Large intestine (tissue), 3 donors: ENCODE data around the gene DNASE2. TPM values are rescaled to one million over a fixed set of nuclear protein-coding genes. Genes with fewer than 3 reads are reported as not detected.
"Not testable (repeated sequence)": the region's sequence is repeated elsewhere in the genome, so short reads cannot be mapped to it uniquely, and the experiment has no call there.

Experiments
- DNase-seq, 2 donors: peaks; one replicate each; pipeline versions ENCODE4 v3.0.0 to v3.0.0-alpha.2; 2013
- H3K27ac ChIP-seq: one replicate; pipeline ENCODE4 v1.5.1; 2013; ENCODE audit warnings: low read length
- H3K27me3 ChIP-seq: 2 replicates; pipeline ENCODE4 v1.6.1; 2013; ENCODE audit warnings: low read length; ENCODE audit not compliant: control insufficient read depth, insufficient read depth
- H3K36me3 ChIP-seq: 2 replicates; pipeline ENCODE4 v1.6.1; 2013; ENCODE audit warnings: low read length; ENCODE audit not compliant: control insufficient read depth, insufficient read depth
- H3K4me1 ChIP-seq: one replicate; pipeline ENCODE4 v1.6.1; 2013; ENCODE audit warnings: low read length; ENCODE audit not compliant: control insufficient read depth, insufficient read depth
- H3K4me3 ChIP-seq: one replicate; pipeline ENCODE4 v1.5.1; 2013; ENCODE audit warnings: low read length
- H3K9me3 ChIP-seq: one replicate; pipeline ENCODE4 v1.6.1; 2013; ENCODE audit warnings: mild to moderate bottlenecking, low read depth, low read length, moderate library complexity; ENCODE audit not compliant: control insufficient read depth
- WGBS: methylation state at CpG from one replicate; pipeline ENCODE4 v1.1.5; 2013; ENCODE audit warnings: low lambda C conversion rate; ENCODE audit not compliant: insufficient coverage; 5-methylcytosine and 5-hydroxymethylcytosine counted together
- polyA plus RNA-seq: library from polyadenylated mRNA; unstranded; fragments of 120-200 nt; gene quantifications from one replicate; pipeline ENCODE4 v1.2.1, GENCODE V29; 2013

DNASE2 gene
- polyA plus RNA-seq, 1 donor, result 7.8 TPM

DNA sequence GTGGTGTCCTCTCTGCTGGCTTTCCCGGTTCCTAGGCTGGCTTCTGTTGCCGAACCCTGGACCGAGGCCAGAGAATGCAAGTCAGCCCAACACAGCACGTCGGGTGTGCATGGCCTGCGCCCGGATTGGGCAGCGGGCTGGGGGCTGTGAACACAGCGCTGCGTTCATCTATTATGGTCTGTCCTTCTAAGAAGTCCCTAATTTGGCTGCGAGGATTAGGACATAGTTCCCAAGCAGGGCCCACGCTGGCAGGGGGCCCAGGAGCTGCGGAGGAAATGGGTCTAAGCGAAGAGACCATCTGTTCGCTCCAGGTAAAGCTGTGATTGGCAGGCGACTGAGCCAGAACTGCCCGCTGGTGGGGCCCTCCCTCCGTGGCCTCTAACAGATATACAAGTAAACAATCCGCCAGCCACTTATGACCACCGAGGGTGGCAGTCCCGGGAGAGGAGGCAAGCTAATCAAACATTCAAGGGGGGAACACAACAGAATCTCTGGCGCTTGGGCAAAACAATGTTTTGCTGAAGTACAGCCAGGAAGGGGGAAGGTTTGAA, 31.8 kb upstream of the DNASE2 start:
- Histone ChIP-seq H3K4me1 (peaks cover 7% of the 10 kb centered on the region), H3K9me3 (no peaks in the 10 kb centered on the region), H3K27ac (peak overlapping the region; percentile 53), H3K4me3 (no peak overlapping the region), H3K36me3 (no peaks in the 10 kb centered on the region), H3K27me3 (peaks cover 6% of the 10 kb centered on the region)
- peak; percentile 63 to 67 for DNase-seq
- no CpG with 5 or more reads among the region's 22 CpGs for WGBS

GRCh38 chr19:12912571-12912970, 31.3 kb upstream of the DNASE2 start:
- DNase-seq, result no peak
- no peaks in the 10 kb centered on the region for H3K36me3 ChIP-seq
- peak overlapping the region; percentile 53 for H3K27ac ChIP-seq
- 60% methylated on average over 1 of the region's 4 CpGs for WGBS
- H3K4me1 ChIP-seq, result peaks cover 7% of the 10 kb centered on the region
- no peak overlapping the region for H3K4me3 ChIP-seq
- H3K27me3 ChIP-seq, result peaks cover 6% of the 10 kb centered on the region
- H3K9me3 ChIP-seq, result no peaks in the 10 kb centered on the region

DNA sequence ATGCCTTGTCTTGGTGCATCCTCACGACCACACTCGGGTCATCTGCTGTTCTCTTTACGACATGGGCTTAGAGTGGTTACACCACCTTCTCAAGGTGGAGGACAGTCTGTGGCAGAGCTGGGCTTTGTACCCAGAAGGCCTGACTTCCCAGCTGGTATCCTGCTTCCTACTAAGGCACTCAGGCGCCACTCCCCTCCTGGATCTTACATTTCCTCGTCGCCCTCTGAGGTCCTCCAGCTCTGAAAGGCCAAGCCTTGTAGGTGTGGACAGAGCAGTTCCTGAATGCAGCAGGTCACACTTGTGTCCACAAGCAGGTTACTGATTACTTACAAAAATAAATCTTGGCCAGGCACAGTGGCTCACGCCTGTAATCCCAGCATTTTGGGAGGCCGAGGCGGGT, 25.9 kb upstream of the DNASE2 start:
- H3K4me1 ChIP-seq, result no peaks in the 10 kb centered on the region
- no peaks in the 10 kb centered on the region for H3K9me3 ChIP-seq
- H3K27ac ChIP-seq, result no peak overlapping the region
- no peaks in the 10 kb centered on the region for H3K36me3 ChIP-seq
- no peak overlapping the region for H3K4me3 ChIP-seq
- no peak for DNase-seq
- no CpG with 5 or more reads among the region's 9 CpGs for WGBS
- H3K27me3 ChIP-seq, result no peaks in the 10 kb centered on the region

- Histone ChIP-seq H3K27ac (no peak overlapping the region), H3K9me3 (no peaks in the 10 kb centered on the region), H3K36me3 (peaks cover 23% of the 10 kb centered on the region), H3K27me3 (no peaks in the 10 kb centered on the region), H3K4me1 (no peaks in the 10 kb centered on the region), H3K4me3 (no peak overlapping the region)
- no CpG with 5 or more reads among the region's 10 CpGs for WGBS
- DNase-seq, result no peak
Observed at GRCh38 chr19:12899891-12900518, 18.8 kb upstream of the DNASE2 start.

DNA sequence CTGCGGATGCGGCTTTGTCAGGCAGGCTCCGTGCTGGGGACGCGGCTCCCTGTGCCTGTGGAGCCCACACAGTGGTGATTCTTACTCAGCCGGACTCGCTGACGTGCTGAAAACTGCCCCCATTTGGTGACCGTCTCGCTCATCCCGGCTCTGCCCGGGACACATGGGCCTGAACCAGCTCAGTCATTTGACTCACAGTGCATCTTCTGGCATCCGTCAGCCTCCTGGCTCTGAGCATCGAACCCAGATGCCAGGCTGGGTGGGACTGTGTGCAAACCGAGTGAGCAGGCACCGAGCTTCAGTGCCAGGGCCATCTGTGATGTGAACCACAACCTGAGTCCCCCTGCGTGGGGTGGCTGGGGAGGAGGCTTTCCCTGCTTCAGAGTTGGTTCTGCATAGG, 15.2 kb upstream of the DNASE2 start:
- H3K9me3 ChIP-seq, result no peaks in the 10 kb centered on the region
- no CpG with 5 or more reads among the region's 17 CpGs for WGBS
- H3K4me1 ChIP-seq, result peaks cover 8% of the 10 kb centered on the region
- H3K27me3 ChIP-seq, result no peaks in the 10 kb centered on the region
- DNase-seq, result no peak
- no peak overlapping the region for H3K4me3 ChIP-seq
- H3K36me3 ChIP-seq, result peaks cover 37% of the 10 kb centered on the region
- H3K27ac ChIP-seq, result no peak overlapping the region

- Histone ChIP-seq H3K36me3 (peaks cover 37% of the 10 kb centered on the region), H3K27me3 (no peaks in the 10 kb centered on the region), H3K9me3 (no peaks in the 10 kb centered on the region), H3K4me1 (peaks cover 8% of the 10 kb centered on the region), H3K4me3 (no peak overlapping the region), H3K27ac (no peak overlapping the region)
- WGBS, result no CpG with 5 or more reads among the region's 5 CpGs
- no peak for DNase-seq
Observed at GRCh38 chr19:12893582-12893981, 12.3 kb upstream of the DNASE2 start.

- Histone ChIP-seq H3K4me1 (peaks cover 8% of the 10 kb centered on the region), H3K27ac (peak overlapping the region; percentile 13), H3K27me3 (peaks cover 15% of the 10 kb centered on the region), H3K4me3 (peak overlapping the region; percentile 81), H3K36me3 (peaks cover 22% of the 10 kb centered on the region), H3K9me3 (no peaks in the 10 kb centered on the region)
- DNase-seq, result no peak
- no CpG with 5 or more reads among the region's 26 CpGs for WGBS
Observed at GRCh38 chr19:12891553-12892021, 10.3 kb upstream of the DNASE2 start.

DNA sequence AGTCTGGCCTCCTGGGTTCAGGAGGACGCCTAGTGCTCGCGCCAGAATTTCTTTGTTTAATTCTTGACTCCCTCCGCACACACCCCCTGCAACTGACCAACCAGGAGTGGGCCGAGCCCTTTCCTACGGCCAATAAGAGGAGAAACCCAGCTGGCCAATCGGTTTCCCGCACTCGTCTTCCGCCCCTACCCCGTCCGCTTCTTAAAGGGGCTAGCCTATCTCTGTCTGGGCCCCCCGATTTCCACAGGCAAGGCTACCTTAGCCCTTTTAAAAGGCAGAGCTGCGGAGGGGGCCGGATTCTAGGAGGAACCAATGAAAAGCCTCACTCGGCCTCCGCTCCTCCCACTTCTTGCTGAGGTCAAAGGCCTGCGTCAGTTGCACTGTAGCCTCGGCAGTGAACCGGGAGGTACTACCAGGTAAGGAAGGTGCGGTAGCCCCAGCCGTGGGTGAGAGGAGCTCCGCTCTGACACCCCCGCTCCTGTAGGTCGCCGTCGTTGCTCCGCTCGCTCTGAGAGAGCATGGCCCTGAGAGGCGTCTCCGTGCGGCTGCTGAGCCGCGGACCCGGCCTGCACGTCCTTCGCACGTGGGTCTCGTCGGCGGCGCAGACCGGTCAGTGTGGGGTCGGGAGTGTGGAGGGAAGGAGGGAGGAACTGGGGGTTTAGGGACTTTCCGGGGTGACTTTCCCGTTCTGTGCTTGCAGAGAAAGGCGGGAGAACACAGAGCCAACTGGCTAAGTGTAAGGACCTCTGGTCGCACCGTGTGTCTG, 9.7 kb upstream of the DNASE2 start, which contains the start of gene GCDH:
GCDH (plus strand) TSS at position 374 of the 766 bp plus-strand sequence; CDS start at position 519, 145 bp downstream.
- peak; percentile 97 to 99 for DNase-seq
- WGBS, result no CpG with 5 or more reads among the region's 49 CpGs
- Histone ChIP-seq H3K4me1 (peaks cover 8% of the 10 kb centered on the region), H3K36me3 (peaks cover 16% of the 10 kb centered on the region), H3K4me3 (peak within 1 kb of the TSS; percentile 81), H3K27me3 (peaks cover 21% of the 10 kb centered on the region), H3K9me3 (peaks cover 1% of the 10 kb centered on the region), H3K27ac (peak within 1 kb of the TSS; percentile 16)

DNA sequence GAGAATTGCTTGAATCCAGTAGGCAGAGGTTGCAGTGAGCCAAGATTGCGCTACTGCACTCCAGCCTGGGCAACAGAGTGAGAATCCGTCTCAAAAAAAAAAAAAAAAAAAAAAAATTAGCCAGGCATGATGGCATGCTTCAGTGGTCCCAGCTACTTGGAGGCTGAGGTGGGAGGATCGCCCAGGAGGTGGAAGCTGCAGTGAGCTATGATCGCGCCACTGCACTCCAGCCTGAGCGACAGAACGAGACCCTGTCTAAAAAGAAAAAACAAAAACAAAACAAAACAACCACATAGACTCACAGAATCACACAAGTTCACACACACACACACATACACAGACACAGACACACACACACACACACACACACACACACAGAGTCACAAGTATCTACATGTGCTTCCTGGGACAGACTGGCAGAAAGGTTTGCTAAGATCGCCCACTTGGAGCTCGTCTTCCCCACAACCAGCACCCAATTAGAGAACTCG, 9.1 kb upstream of the DNASE2 start:
- H3K4me3 ChIP-seq, H3K9me3 ChIP-seq, DNase-seq, H3K4me1 ChIP-seq: not testable (repeated sequence)
- WGBS, result no CpG with 5 or more reads among the region's 10 CpGs
- Histone ChIP-seq H3K36me3 (peaks cover 15% of the 10 kb centered on the region), H3K27ac (peak overlapping the region; percentile 16), H3K27me3 (peaks cover 26% of the 10 kb centered on the region)

DNA sequence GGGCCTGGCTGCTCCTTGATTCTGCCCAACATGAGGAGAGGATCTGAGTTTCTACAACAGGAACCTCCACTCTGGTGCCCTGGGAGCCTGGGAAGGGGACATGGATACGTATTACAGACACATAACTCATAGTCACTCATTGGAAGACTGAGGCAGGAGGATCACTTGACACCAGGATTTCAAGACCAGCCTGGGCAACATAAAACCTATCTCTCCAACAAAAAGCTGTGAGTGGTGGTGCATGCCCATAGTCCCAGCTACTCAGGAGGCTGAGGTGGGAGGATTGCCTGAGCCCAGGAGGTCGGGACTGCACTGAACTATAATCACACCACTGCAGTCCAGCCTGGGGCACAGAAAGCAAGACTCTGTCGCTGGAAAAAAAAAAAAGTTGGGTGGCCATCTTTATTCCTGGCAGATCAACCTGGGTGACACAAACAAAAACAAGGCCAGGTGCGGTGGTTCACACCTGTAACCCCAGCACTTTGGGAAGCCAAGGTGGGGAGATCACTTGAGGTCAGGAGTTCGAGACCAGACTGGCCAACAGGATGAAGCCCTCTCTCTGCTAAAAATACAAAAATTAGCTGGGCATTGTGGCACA, 6.9 kb upstream of the DNASE2 start:
- Histone ChIP-seq H3K27me3 (peaks cover 47% of the 10 kb centered on the region), H3K4me3 (no peak overlapping the region), H3K27ac (no peak overlapping the region), H3K9me3 (peaks cover 23% of the 10 kb centered on the region), H3K4me1 (peaks cover 12% of the 10 kb centered on the region), H3K36me3 (no peaks in the 10 kb centered on the region)
- no peak for DNase-seq
- no CpG with 5 or more reads among the region's 5 CpGs for WGBS
